ENCODE data around the gene TAS2R42.

Gene TAS2R42

GRCh38 chr12:11186837-11187236 lies at the start of gene TAS2R42:
TSS of gene TAS2R42 (minus strand) at chr12:11186937. CDS start at chr12:11186937, 0 bp downstream.
- no peak for DNase-seq (ENCODE audit: low spot score)

- DNase-seq (ENCODE audit: low spot score): no peak
Measured at GRCh38 chr12:11233532-11233931, 46.8 kb upstream of the TAS2R42 start.

- peak; percentile 68 for DNase-seq (ENCODE audit: low spot score)
Measured at GRCh38 chr12:11228296-11228879, 41.7 kb upstream of the TAS2R42 start.

- DNase-seq (ENCODE audit: low spot score): no peak
Measured at GRCh38 chr12:11227373-11227772, 40.6 kb upstream of the TAS2R42 start.

GRCh38 chr12:11209113-11209512 lies 22.4 kb upstream of the TAS2R42 start:
- DNase-seq (ENCODE audit: low spot score): no peak

- no peak for DNase-seq (ENCODE audit: low spot score)
Measured at GRCh38 chr12:11204173-11204572, 17.4 kb upstream of the TAS2R42 start.

- DNase-seq (ENCODE audit: low spot score): peak; percentile 13
Measured at GRCh38 chr12:11202811-11203210, 16.1 kb upstream of the TAS2R42 start.

- no peak for DNase-seq (ENCODE audit: low spot score)
Measured at GRCh38 chr12:11183011-11183410, 3.7 kb downstream of the TAS2R42 start.

- no peak for DNase-seq (ENCODE audit: low spot score)
Measured at GRCh38 chr12:11182529-11182928, 4.2 kb downstream of the TAS2R42 start.

GRCh38 chr12:11178250-11178649 lies 8.5 kb downstream of the TAS2R42 start:
- no peak for DNase-seq (ENCODE audit: low spot score)

GRCh38 chr12:11174022-11174421 lies 12.7 kb downstream of the TAS2R42 start:
- no peak for DNase-seq (ENCODE audit: low spot score)

- DNase-seq (ENCODE audit: low spot score): peak; percentile 16
Measured at GRCh38 chr12:11171969-11172675, 14.6 kb downstream of the TAS2R42 start.

GRCh38 chr12:11171145-11171968 lies 15.4 kb downstream of the TAS2R42 start, which contains the start of gene SMIM10L1:
TSS of gene SMIM10L1 (plus strand) at chr12:11171194. CDS start at chr12:11171357, 163 bp downstream.
- DNase-seq (ENCODE audit: low spot score): peak; percentile 97

- no peak for DNase-seq (ENCODE audit: low spot score)
Measured at GRCh38 chr12:11170810-11171144, 16.0 kb downstream of the TAS2R42 start.

GRCh38 chr12:11166300-11166699 lies 20.4 kb downstream of the TAS2R42 start:
- no peak for DNase-seq (ENCODE audit: low spot score)

GRCh38 chr12:11164384-11164783 lies 22.4 kb downstream of the TAS2R42 start:
- DNase-seq (ENCODE audit: low spot score): no peak

- peak; percentile 9 for DNase-seq (ENCODE audit: low spot score)
Measured at GRCh38 chr12:11162502-11162901, 24.2 kb downstream of the TAS2R42 start.

GRCh38 chr12:11158885-11159444 lies 27.8 kb downstream of the TAS2R42 start:
- DNase-seq (ENCODE audit: low spot score): no peak

GRCh38 chr12:11154400-11154925 lies 32.3 kb downstream of the TAS2R42 start:
- DNase-seq (ENCODE audit: low spot score): no peak

- no peak for DNase-seq (ENCODE audit: low spot score)
Measured at GRCh38 chr12:11152725-11153124, 34.0 kb downstream of the TAS2R42 start.

GRCh38 chr12:11150832-11151231 lies 35.9 kb downstream of the TAS2R42 start:
- no peak for DNase-seq (ENCODE audit: low spot score)

GRCh38 chr12:11147420-11147819 lies 39.3 kb downstream of the TAS2R42 start:
- no peak for DNase-seq (ENCODE audit: low spot score)
